HG02885 (cell line): ENCODE data around the gene GTF3C5.
"Not testable (repeated sequence)": the region's sequence is repeated elsewhere in the genome, so short reads cannot be mapped to it uniquely, and the experiment has no call there.

ENCODE experiments used
- ATAC-seq: cut with Tn5 transposase; IDR thresholded peaks from one replicate; pipeline ENCODE4 v1.9.1; 2021; ENCODE audit warnings: mild to moderate bottlenecking; ENCODE audit not compliant: unreplicated experiment, poor library complexity

GTF3C5 gene

GRCh38 chr9:133066181-133066983 lies 35.6 kb downstream of the GTF3C5 start:
- ATAC-seq, result no peak

DNA sequence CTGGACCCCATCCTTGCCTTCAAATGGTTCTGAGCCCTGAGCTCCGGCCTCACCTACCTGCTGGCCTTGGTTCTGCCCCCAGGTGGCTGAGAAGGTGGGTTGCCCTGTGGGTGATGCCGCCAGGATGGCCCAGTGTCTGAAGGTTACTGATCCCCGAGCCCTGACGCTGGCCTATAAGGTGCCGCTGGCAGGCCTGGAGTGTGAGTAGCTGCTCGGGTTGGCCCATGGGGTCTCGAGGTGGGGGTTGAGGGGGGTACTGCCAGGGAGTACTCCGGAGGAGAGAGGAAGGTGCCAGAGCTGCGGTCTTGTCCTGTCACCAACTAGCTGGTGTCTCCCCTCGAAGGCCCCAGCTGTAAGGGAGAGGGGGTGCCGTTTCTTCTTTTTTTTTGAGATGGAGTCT lies 36.2 kb downstream of the GTF3C5 start:
- ATAC-seq, result no peak

DNA sequence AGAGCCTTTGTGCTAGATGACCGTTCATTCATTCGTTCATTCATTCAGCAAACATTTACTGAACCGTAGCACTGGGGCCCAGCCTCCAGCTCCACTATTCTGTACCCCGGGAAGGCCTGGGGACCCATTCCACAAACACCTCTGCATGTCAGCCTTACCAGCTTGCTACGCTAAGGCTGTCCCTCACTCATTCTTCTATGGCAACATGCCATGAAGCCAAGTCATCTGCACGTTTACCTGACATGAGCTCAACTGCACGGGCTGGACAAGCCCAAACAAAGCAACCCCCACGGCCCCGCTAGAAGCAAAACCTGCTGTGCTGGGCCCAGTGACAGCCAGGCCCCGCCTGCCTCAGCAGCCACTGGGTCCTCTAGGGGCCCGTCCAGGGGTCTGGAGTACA lies 37.0 kb downstream of the GTF3C5 start:
- ATAC-seq, result no peak

DNA sequence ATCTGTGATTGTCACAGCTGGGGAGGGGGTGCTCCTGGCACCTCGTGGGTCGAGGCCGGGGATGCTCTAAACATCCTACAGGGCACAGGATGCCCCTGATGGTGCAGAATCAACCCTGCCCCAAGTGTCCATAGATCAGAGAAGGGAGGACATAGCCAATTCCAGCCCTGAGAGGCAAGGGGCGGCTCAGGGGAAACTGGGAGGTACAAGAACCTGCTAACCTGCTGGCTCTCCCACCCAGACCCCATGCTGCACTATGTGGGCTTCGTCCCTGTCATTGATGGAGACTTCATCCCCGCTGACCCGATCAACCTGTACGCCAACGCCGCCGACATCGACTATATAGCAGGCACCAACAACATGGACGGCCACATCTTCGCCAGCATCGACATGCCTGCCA lies 37.6 kb downstream of the GTF3C5 start:
- not testable (repeated sequence) for ATAC-seq

DNA sequence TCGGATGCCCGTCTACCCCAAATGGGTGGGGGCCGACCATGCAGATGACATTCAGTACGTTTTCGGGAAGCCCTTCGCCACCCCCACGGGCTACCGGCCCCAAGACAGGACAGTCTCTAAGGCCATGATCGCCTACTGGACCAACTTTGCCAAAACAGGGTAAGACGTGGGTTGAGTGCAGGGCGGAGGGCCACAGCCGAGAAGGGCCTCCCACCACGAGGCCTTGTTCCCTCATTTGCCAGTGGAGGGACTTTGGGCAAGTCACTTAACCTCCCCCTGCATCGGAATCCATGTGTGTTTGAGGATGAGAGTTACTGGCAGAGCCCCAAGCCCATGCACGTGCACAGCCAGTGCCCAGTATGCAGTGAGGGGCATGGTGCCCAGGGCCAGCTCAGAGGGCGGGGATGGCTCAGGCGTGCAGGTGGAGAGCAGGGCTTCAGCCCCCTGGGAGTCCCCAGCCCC lies 39.7 kb downstream of the GTF3C5 start:
- not testable (repeated sequence) for ATAC-seq

DNA sequence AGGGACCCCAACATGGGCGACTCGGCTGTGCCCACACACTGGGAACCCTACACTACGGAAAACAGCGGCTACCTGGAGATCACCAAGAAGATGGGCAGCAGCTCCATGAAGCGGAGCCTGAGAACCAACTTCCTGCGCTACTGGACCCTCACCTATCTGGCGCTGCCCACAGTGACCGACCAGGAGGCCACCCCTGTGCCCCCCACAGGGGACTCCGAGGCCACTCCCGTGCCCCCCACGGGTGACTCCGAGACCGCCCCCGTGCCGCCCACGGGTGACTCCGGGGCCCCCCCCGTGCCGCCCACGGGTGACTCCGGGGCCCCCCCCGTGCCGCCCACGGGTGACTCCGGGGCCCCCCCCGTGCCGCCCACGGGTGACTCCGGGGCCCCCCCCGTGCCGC lies 40.2 kb downstream of the GTF3C5 start:
- ATAC-seq, result not testable (repeated sequence)

DNA sequence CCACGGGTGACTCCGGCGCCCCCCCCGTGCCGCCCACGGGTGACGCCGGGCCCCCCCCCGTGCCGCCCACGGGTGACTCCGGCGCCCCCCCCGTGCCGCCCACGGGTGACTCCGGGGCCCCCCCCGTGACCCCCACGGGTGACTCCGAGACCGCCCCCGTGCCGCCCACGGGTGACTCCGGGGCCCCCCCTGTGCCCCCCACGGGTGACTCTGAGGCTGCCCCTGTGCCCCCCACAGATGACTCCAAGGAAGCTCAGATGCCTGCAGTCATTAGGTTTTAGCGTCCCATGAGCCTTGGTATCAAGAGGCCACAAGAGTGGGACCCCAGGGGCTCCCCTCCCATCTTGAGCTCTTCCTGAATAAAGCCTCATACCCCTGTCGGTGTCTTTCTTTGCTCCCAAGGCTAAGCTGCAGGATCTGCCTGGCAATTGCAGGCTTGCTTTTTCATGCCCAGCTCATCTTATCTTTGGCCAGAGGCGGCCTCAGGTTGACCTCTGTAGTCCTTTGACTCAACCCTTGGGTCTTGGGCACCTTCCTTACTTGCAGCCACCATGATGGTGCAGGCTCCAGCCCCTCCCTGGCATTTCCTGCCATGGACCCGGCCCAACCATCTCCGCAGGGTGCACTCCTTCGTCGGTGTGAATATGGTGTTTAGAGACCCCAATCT lies 40.8 kb downstream of the GTF3C5 start:
- ATAC-seq, result no peak

DNA sequence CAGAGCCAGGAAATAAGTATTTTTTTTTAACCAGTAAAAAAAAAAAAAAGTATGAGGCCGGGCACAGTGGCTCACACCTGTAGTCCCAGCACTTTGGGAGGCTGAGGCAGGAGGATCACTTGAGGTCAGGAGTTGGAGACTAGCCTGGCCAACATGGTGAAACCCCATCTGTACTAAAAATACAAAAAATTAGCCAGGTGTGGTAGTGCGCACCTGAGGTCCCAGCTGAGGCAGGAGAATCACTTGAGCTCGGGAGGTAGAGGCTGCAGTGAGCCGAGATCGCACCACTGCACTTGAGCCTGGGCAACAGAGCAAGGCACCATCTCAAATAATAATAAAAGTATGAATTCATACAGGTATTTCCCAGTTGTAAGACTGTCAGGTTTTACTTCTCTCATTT lies 41.4 kb downstream of the GTF3C5 start:
- ATAC-seq, result not testable (repeated sequence)

GRCh38 chr9:133073086-133074014 lies 42.6 kb downstream of the GTF3C5 start:
- no peak for ATAC-seq

- ATAC-seq, result no peak
These were observed 43.4 kb downstream of the GTF3C5 start for GRCh38 chr9:133074111-133074651.

GRCh38 chr9:133075925-133076630 lies 45.3 kb downstream of the GTF3C5 start:
- no peak for ATAC-seq

DNA sequence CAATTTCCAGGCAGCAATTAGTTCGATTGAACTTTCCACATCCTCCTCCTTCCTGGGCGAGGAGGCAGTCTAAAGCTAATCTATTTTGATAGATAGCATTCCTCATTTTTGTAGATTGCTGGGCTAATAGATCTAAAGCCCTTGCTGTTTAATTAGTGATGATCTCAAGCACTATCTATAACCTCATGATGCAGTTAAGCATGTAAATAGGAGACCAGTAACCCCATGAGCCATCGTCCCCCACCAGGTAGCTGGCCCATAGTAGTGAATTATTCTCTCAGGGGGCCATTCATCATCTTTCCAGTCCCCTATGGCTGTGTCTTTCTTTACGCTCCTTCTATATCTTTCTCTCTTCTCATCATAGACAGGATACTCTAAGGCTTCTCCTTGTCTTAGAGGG lies 45.9 kb downstream of the GTF3C5 start:
- no peak for ATAC-seq

GRCh38 chr9:133078486-133078885 lies 47.7 kb downstream of the GTF3C5 start:
- ATAC-seq, result no peak

DNA sequence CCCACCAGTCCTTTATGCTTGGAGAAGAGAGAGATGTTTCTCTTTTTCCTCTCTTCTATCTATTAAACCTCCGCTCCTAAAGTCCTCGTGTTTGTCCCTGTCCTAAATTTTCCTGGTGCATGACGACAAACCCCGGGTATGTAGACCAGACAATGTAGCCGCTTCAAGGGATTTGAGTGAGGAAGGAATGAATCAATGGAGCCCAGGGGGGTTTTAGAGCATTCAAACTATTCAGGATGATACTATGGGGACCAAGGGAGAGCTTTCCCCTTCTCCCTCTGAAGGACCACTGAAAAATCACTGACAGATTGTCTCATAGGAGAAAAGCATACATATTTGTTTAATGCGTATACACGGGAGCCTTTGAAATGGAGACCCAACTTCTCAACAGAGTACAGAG lies 49.4 kb downstream of the GTF3C5 start:
- ATAC-seq, result no peak

GRCh38 chr9:133080786-133081779 lies 50.3 kb downstream of the GTF3C5 start:
- ATAC-seq, result not testable (repeated sequence)

GRCh38 chr9:133081957-133082644 lies 51.3 kb downstream of the GTF3C5 start:
- not testable (repeated sequence) for ATAC-seq

GRCh38 chr9:133083688-133084087 lies 52.9 kb downstream of the GTF3C5 start:
- not testable (repeated sequence) for ATAC-seq
